ENCODE results near the gene WNK1. TPM values are rescaled to one million over a fixed set of nuclear protein-coding genes. Genes with fewer than 3 reads are reported as not detected.
A peak's percentile ranks its signal among the peaks of the same experiment; 100 is the strongest.
"Not testable (repeated sequence)": the region's sequence is repeated elsewhere in the genome, so short reads cannot be mapped to it uniquely, and the experiment has no call there.

Gene WNK1
- total RNA-seq, 2 experiments from 2014 or later = 162 to 170 TPM

DNA sequence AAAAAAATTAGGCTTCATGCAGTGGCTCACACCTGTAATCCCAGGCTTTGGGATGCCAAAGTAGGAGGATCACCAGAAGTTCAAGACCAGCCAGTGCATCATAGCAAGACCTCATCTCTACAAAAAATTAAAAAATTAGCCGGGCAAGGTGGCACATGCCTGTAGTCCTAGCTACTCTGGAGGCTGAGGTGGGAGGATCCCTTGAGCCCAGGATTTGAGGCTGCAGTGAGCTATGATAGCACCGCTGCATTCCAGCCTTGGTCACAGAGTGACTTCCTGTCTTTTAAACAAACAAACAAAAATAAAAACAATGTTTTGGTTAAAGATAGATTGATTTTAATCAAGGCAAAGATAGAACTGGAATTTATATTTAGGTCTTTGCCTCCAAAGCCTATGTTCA lies 60.6 kb downstream of the WNK1 start:
- no peaks in the 10 kb centered on the region for H3K27me3 Mint-ChIP-seq
- no peak overlapping the region for H3K27ac Mint-ChIP-seq
- ChIA-PET POLR2A (no interaction called here), CTCF (interaction anchor here (0.9 to 4.2 kb wide), 3 partner anchors 238 to 746 kb away, joined by 3 to 20 read pairs (median 14); no protein-coding TSS in a partner anchor)
- no peak overlapping the region for H3K4me3 Mint-ChIP-seq
- peaks cover 58% of the 10 kb centered on the region for H3K4me1 Mint-ChIP-seq
- peaks cover 28% of the 10 kb centered on the region for H3K36me3 Mint-ChIP-seq (ENCODE audit: low read depth)
- no peaks in the 10 kb centered on the region for H3K9me3 Mint-ChIP-seq
- DNase-seq = no peak

DNA sequence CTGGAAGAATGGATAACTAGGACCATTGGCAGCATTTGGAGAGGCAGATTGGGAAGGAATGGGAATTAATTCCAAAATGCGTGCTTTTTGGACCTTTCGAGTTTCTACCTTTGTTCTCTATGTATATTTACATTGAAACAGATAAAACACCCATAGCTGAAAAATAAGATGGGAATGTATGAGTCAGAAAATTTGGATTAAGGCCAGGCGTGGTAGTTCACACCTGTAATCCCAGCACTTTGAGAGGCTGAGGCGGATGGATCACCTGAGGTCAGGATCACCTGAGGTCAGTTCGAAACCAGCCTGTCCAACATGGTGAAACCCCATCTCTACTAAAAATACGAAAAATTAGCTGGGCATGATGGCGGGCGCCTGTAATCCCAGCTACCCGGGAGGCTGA lies 65.1 kb downstream of the WNK1 start:
- Mint-ChIP-seq H3K36me3 (ENCODE audit: low read depth) (peaks cover 44% of the 10 kb centered on the region), H3K4me1 (peaks cover 48% of the 10 kb centered on the region)
- POLR2A ChIA-PET, H3K27ac Mint-ChIP-seq, H3K27me3 Mint-ChIP-seq, DNase-seq, H3K9me3 Mint-ChIP-seq, H3K4me3 Mint-ChIP-seq: not testable (repeated sequence)
- CTCF ChIA-PET = interaction anchor here (1.0 to 4.2 kb wide), 3 partner anchors 67 to 278 kb away, joined by 3 to 20 read pairs (median 4); no protein-coding TSS in a partner anchor

DNA sequence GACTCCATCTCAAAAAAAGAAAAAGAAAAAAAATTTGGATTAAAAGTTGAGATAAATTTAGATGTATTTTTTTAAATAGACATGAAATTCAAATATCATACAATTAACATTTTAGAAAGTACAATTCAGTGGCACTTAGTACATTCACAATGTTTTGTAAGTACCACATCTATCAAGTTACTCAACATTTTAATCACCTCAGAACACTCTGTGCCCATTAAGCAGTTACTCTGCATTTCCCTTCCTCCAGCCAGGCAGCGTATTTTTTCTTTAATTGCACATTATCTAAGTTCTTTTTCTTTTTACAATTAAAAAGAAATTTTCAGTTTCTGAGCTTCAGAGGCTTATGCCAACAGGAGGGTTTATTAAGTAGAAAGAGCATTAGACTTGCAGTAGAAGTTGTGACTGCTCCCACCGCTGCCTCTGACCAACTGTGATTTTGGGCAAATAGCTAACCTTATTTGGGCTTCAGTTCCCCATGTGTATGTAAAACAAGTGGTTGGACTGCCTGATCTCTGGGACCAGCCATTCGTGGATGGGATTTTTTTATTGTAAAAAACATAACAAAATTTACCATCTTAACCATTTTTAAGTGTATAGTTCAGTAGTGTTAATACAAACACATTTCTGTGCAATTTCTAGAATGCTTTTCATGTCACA lies 65.7 kb downstream of the WNK1 start:
- H3K27ac Mint-ChIP-seq = no peak overlapping the region
- ChIA-PET POLR2A (no interaction called here), CTCF (interaction anchor here (1.4 kb wide), 1 partner anchor 67 kb away, joined by 4 read pairs; no protein-coding TSS in a partner anchor)
- no peak for DNase-seq
- peaks cover 48% of the 10 kb centered on the region for H3K36me3 Mint-ChIP-seq (ENCODE audit: low read depth)
- no peaks in the 10 kb centered on the region for H3K27me3 Mint-ChIP-seq
- peaks cover 3% of the 10 kb centered on the region for H3K9me3 Mint-ChIP-seq
- peaks cover 51% of the 10 kb centered on the region for H3K4me1 Mint-ChIP-seq
- H3K4me3 Mint-ChIP-seq = no peak overlapping the region

DNA sequence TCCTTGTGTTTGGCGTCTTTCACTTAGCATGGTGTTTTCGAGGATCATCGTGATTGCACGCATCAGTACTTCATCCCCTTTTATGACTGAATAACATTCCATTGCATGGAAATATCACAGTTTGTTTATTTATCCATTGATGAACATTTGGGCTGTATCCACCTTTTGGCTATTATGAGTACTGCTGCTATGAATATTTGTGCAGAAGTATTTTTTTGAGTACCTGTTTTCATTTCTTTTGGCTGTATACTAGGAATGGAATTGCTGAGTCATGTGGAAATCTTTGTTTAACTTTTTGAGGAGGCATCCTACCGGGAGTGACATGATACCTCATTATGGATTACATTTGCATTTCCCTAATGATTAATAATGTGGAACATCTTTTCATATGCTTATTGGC lies 66.4 kb downstream of the WNK1 start:
- ChIA-PET POLR2A (no interaction called here), CTCF (interaction anchor here (1.4 kb wide), 1 partner anchor 68 kb away, joined by 4 read pairs; no protein-coding TSS in a partner anchor)
- Mint-ChIP-seq H3K4me1 (peaks cover 51% of the 10 kb centered on the region), H3K27ac (no peak overlapping the region), H3K4me3 (no peak overlapping the region), H3K27me3 (no peaks in the 10 kb centered on the region), H3K9me3 (peaks cover 6% of the 10 kb centered on the region), H3K36me3 (ENCODE audit: low read depth) (peaks cover 47% of the 10 kb centered on the region)
- DNase-seq = no peak

DNA sequence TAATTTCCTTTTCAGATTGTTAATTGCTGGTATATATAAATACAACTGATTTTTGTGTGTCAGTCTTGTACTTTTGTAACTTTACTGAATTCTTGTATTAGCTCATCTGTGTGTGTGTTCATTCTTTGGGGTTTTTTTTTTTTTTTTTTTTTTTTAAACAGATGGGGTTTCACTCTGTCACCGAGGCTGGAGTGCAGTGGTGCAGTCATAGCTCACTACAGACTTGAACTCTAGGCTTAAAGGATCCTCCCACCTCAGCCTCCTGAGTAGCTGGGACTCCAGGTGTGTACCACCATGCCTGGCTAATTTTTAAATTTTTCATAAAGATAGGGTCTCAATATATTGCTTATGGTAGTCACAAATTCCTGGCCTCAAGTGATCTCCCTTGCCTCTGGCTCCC lies 68.0 kb downstream of the WNK1 start:
- H3K9me3 Mint-ChIP-seq = peaks cover 6% of the 10 kb centered on the region
- ChIA-PET POLR2A (no interaction called here), CTCF (interaction anchor here (0.6 to 1.0 kb wide), 2 partner anchors 229 to 244 kb away, joined by 3 to 4 read pairs; no protein-coding TSS in a partner anchor)
- no peak for DNase-seq
- no peak overlapping the region for H3K4me3 Mint-ChIP-seq
- peaks cover 42% of the 10 kb centered on the region for H3K36me3 Mint-ChIP-seq (ENCODE audit: low read depth)
- no peaks in the 10 kb centered on the region for H3K27me3 Mint-ChIP-seq
- H3K4me1 Mint-ChIP-seq = peaks cover 43% of the 10 kb centered on the region
- no peak overlapping the region for H3K27ac Mint-ChIP-seq

DNA sequence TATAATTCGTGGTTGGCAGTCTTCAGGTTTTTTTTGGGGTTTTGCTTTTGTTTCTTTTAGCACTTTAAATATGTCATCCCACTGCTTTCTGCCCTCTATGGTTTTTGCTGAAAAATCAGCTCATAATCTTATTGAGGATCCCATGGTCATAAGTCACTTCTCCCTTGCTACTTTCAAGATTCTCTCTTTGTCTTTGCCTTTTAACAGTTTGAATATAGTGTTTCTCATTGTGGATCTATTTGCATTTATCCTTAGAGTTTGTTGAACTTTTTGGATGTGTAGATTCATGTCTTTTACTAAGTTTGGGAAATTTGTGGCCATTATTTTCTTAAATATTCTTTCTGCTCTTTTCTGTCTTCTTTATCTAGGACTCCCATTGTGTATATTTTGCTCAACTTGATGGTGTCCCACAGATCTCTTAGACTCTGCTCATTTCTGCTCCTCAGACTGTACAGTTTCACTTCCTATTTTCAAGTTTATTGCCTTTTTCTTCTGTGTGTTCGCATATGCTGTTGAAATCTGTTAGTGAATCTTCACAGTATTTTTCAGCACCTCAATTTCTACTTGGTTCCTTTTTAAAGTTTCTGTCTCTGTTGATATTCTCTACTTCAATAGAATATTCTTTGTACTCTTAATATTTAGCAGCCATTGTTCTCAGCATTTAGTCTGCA lies 70.8 kb downstream of the WNK1 start:
- Mint-ChIP-seq H3K27ac (no peak overlapping the region), H3K4me3 (no peak overlapping the region), H3K4me1 (peaks cover 36% of the 10 kb centered on the region), H3K9me3 (peaks cover 6% of the 10 kb centered on the region), H3K27me3 (no peaks in the 10 kb centered on the region), H3K36me3 (ENCODE audit: low read depth) (peaks cover 35% of the 10 kb centered on the region)
- DNase-seq = no peak
- ChIA-PET CTCF (interaction anchor here (1.2 kb wide), 1 partner anchor 12 kb away, joined by 4 read pairs; no protein-coding TSS in a partner anchor), POLR2A (no interaction called here)

DNA sequence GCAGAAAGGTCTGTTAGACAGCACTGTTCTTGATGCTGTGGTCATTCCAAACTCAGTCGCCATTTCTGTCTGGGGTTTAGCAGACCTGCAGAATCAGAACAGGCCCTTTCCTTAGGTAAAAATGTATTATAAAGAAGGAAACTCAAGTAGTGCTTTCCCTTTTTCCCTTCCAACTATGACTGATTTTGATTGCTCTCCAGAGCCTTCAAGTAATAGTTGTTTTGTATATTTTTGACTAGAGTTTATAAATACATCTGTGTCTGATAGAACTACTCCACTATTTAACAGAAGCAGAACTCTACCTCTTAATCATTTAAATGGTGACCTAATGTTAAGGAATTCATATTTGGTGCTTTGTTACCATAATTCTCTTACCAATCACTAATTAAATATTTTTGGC lies 74.0 kb downstream of the WNK1 start:
- Mint-ChIP-seq H3K9me3 (peaks cover 6% of the 10 kb centered on the region), H3K27ac (no peak overlapping the region), H3K27me3 (no peaks in the 10 kb centered on the region), H3K4me3 (no peak overlapping the region), H3K4me1 (peaks cover 29% of the 10 kb centered on the region), H3K36me3 (ENCODE audit: low read depth) (peaks cover 46% of the 10 kb centered on the region)
- ChIA-PET CTCF (no interaction called here), POLR2A (no interaction called here)
- DNase-seq = no peak

DNA sequence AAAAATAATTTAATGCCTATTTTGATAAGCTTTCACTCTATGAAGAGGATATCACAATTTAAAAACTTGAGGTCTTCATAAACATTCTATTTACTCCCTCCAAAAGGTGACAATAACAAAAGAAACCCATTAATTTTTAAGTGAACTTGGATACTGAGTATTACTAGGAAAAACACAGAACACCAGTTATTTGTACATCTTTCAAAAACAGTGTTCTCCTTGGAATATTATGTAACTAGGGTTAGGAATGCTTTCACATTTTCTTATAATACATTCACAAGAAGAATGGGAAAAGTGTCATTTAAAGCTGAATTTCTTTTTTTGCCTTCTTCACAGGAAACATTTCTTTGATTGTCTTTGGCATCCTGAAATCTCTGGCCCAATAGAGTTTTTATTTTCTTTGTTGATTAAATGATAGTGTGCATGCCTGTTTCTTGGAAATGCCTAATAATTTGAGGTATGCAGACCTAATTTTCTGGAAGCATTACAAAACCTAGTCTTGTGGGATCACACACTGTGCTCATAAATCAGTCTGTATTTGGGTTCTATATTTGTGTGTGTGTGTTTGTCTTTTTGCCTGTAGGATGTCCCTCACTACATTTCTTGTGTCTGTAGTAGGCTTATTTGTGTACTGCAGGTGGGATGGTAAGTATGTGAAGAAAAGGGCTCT lies 76.5 kb downstream of the WNK1 start:
- no peak overlapping the region for H3K4me3 Mint-ChIP-seq
- no peak overlapping the region for H3K27ac Mint-ChIP-seq
- peaks cover 12% of the 10 kb centered on the region for H3K4me1 Mint-ChIP-seq
- no peaks in the 10 kb centered on the region for H3K9me3 Mint-ChIP-seq
- no peak for DNase-seq
- POLR2A ChIA-PET = no interaction called here
- CTCF ChIA-PET = no interaction called here
- H3K36me3 Mint-ChIP-seq (ENCODE audit: low read depth) = peaks cover 46% of the 10 kb centered on the region
- no peaks in the 10 kb centered on the region for H3K27me3 Mint-ChIP-seq

DNA sequence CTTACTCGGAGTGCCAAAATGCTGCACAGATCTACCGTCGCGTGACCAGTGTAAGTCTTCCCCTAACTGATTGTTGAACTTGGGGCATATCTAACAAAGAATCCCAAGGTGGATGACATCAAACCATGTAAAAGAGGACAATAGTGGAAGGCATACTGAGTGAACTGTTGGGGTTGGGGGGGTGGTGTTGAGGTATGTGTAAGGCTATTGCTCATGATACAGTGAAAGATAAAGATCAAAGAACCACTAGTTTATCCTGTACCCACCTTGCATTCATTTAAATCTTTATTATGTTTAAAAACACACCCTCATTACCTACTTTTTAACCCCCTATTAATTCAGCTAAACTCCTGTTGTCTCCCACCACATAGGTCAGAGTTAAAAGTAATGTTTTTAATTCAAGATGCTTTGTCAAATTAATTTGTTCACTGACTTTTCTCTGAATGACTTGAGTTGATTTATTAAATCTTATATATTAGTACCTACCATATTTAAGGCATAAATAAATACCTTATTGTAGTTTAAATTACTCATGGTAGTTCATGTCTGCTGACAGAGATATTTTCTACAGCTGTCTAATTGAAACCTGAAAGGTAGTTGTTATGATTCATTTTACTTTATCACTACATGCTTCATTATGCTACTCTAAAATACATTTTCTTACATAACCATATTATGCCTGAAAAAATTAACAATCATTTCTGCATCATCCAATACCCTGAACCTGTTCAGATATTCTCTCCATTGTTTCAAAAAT lies 77.9 kb downstream of the WNK1 start:
- peaks cover 12% of the 10 kb centered on the region for H3K4me1 Mint-ChIP-seq
- peaks cover 51% of the 10 kb centered on the region for H3K36me3 Mint-ChIP-seq (ENCODE audit: low read depth)
- POLR2A ChIA-PET = no interaction called here
- H3K27me3 Mint-ChIP-seq = no peaks in the 10 kb centered on the region
- CTCF ChIA-PET = no interaction called here
- no peak overlapping the region for H3K27ac Mint-ChIP-seq
- DNase-seq = no peak
- no peak overlapping the region for H3K4me3 Mint-ChIP-seq
- no peaks in the 10 kb centered on the region for H3K9me3 Mint-ChIP-seq

DNA sequence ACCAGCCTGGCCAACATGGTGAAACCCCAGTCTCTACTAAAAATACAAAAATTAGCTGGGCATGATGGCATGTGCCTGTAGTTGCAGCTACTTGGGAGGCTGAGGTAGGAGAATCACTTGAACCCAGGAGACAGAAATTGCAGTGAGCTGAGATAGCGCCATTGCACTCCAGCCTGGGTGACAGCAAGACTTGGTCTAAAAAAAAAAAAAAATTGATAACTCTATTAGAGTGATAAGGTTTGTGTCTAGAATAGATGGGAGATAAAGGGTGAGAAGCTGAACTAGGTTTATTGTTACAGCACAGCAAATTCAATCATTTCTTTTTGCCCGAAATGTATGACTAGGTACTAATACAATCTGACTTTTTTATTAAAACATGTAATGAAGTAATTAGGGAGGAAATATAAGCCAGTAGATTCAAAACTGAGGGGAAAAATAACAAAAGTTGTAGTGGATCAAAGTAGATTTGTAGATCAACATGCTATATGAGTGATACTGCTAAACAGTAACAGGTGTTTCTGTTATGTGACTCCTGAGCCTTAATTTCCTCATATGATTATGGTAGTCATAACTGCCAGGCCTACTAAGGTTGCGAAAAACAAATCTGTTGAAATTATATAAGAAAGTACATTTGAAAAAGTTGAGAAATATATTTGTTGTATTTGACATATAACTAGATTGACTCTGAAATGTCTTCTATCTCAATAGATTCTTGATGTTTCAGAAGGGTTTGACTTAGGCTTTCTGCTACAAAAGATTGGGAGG lies 83.6 kb downstream of the WNK1 start:
- no peak overlapping the region for H3K4me3 Mint-ChIP-seq
- H3K27me3 Mint-ChIP-seq = no peaks in the 10 kb centered on the region
- H3K9me3 Mint-ChIP-seq = no peaks in the 10 kb centered on the region
- peaks cover 39% of the 10 kb centered on the region for H3K36me3 Mint-ChIP-seq (ENCODE audit: low read depth)
- no peak for DNase-seq
- CTCF ChIA-PET = no interaction called here
- H3K27ac Mint-ChIP-seq = peak overlapping the region; percentile 25
- peaks cover 7% of the 10 kb centered on the region for H3K4me1 Mint-ChIP-seq
- POLR2A ChIA-PET = interaction anchor here (0.6 kb wide), 1 partner anchor 71 kb away, joined by 3 read pairs; no protein-coding TSS in a partner anchor

DNA sequence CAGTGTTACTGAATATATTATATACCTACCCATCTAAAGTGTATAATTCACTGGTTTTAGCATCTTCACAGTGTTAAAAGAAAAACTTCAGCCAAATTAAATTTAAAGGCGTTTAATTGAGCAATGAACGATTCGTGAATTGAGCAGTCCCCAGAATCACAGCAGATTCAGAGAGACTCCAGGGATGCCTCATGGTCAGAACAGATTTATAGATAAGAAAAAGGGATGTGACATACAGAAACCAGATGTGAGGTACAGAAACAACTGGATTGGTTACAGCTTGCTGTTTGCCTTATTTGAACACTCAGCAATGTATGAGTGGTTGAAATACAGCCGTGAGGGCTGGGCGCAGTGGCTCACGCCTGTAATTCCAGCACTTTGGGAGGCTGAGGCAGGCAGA lies 84.6 kb downstream of the WNK1 start:
- no peak for DNase-seq
- H3K4me1 Mint-ChIP-seq = peaks cover 7% of the 10 kb centered on the region
- peaks cover 37% of the 10 kb centered on the region for H3K36me3 Mint-ChIP-seq (ENCODE audit: low read depth)

DNA sequence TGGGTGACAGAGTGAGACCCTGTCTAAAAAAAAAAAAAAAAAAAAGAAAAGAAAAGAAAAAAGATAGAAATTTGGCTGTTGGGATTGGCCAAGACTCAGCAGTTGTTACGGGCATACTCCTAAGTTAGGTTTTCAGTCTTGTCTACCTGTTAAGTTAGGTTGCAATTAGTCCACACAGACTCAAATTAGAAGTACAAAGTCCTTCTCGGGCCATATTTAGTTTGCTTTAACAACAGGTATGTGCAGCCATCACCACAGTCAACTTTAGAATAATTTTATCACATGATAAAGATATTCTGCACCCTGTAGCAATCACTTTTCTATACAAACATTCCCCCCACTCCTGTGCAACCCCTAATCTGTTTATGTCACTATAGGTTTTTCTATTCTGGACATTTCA lies 85.2 kb downstream of the WNK1 start:
- H3K27me3 Mint-ChIP-seq = no peaks in the 10 kb centered on the region
- H3K9me3 Mint-ChIP-seq = no peaks in the 10 kb centered on the region
- H3K27ac Mint-ChIP-seq = no peak overlapping the region
- POLR2A ChIA-PET = no interaction called here
- DNase-seq = no peak
- CTCF ChIA-PET = interaction anchor here (0.6 kb wide), 2 partner anchors 10 to 49 kb away, joined by 3 to 4 read pairs; no protein-coding TSS in a partner anchor
- H3K4me1 Mint-ChIP-seq = peaks cover 9% of the 10 kb centered on the region
- peaks cover 37% of the 10 kb centered on the region for H3K36me3 Mint-ChIP-seq (ENCODE audit: low read depth)
- no peak overlapping the region for H3K4me3 Mint-ChIP-seq

More for the DNA sequence above, 84.6 kb downstream of the WNK1 start:
- Mint-ChIP-seq H3K27me3 (no peaks in the 10 kb centered on the region), H3K4me3 (no peak overlapping the region), H3K9me3 (no peaks in the 10 kb centered on the region), H3K27ac (no peak overlapping the region)
- ChIA-PET POLR2A (no interaction called here), CTCF (no interaction called here)

All from activated CD4-positive, alpha-beta T cell treated with anti-CD3 and anti-CD28 coated beads, Interleukin-2, amount 10 ng/mL, durations not matched to agents 7 days and 5 days (primary cell).